ENCODE data around the gene TUBGCP6. TPM values are rescaled to one million over a fixed set of nuclear protein-coding genes. Genes with fewer than 3 reads are reported as not detected.

The TUBGCP6 gene
- total RNA-seq, 1 experiment from 2014 or later, result 38.6 TPM

GRCh38 chr22:50278956-50279619 lies 34.3 kb upstream of the TUBGCP6 start:
- no peak overlapping the region for H3K9ac ChIP-seq (ENCODE audit: low read length)
- intact Hi-C loops (cut with micrococcal nuclease), result no loop called here
- ChIA-PET POLR2A (no interaction called here), RAD21 (ENCODE audit: low non-redundant PET in 1 of 2, low total read pairs in 2 of 2, uncharacterized antibody in 2 of 2, unreplicated experiment in 2 of 2) (no interaction called here), CTCF (no interaction called here)
- peaks cover 20 to 41% of the 10 kb centered on the region in 2 experiments for H3K4me1 ChIP-seq (ENCODE audit: control insufficient read depth in 1 of 2, insufficient read depth in 2 of 2, low read length in 2 of 2)
- ATAC-seq (no peak), DNase-seq (ENCODE audit: low read depth, low spot score) (no peak)
- no TSS peak for BruUV-seq (replicated peaks)
- H3K27ac ChIP-seq (ENCODE audit: low read depth, low read length), result peak overlapping the region; percentile 30; the same call in 1 of the 2 replicates
- H4K20me1 ChIP-seq (ENCODE audit: insufficient read depth), result no peaks in the 10 kb centered on the region
- peaks cover 14% of the 10 kb centered on the region; the same call in 1 of the 2 replicates for H3K79me2 ChIP-seq (ENCODE audit: insufficient read depth, low read length)
- H3K36me3 ChIP-seq (ENCODE audit: control insufficient read depth in 1 of 2, insufficient read depth in 2 of 2, low read length in 2 of 2), result peaks cover 29 to 78% of the 10 kb centered on the region in 2 experiments
- TF ChIP-seq, protein P1, sequence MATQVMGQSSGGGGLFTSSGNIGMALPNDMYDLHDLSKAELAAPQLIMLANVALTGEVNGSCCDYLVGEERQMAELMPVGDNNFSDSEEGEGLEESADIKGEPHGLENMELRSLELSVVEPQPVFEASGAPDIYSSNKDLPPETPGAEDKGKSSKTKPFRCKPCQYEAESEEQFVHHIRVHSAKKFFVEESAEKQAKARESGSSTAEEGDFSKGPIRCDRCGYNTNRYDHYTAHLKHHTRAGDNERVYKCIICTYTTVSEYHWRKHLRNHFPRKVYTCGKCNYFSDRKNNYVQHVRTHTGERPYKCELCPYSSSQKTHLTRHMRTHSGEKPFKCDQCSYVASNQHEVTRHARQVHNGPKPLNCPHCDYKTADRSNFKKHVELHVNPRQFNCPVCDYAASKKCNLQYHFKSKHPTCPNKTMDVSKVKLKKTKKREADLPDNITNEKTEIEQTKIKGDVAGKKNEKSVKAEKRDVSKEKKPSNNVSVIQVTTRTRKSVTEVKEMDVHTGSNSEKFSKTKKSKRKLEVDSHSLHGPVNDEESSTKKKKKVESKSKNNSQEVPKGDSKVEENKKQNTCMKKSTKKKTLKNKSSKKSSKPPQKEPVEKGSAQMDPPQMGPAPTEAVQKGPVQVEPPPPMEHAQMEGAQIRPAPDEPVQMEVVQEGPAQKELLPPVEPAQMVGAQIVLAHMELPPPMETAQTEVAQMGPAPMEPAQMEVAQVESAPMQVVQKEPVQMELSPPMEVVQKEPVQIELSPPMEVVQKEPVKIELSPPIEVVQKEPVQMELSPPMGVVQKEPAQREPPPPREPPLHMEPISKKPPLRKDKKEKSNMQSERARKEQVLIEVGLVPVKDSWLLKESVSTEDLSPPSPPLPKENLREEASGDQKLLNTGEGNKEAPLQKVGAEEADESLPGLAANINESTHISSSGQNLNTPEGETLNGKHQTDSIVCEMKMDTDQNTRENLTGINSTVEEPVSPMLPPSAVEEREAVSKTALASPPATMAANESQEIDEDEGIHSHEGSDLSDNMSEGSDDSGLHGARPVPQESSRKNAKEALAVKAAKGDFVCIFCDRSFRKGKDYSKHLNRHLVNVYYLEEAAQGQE (IDR thresholded peaks at IDR 0.05; ENCODE audit: low read depth), result no peak
- TF ChIP-seq FOSL1 (IDR thresholded peaks at IDR 0.05; ENCODE audit: low read depth), result no peak
- TF ChIP-seq SIN3A (IDR thresholded peaks at IDR 0.05; ENCODE audit: low read depth), result no peak
- TF ChIP-seq ZFX (IDR thresholded peaks at IDR 0.05), result no peak
- TF ChIP-seq SRF (IDR thresholded peaks at IDR 0.05; ENCODE audit: low read depth), result no peak
- TF ChIP-seq ZNF274 (IDR thresholded peaks at IDR 0.05; ENCODE audit: low read depth, low read length), result no peak
- no peak for TF ChIP-seq POLR2AphosphoS5 (IDR thresholded peaks at IDR 0.05; ENCODE audit: low read depth, low read length)
- peaks cover 4 to 11% of the 10 kb centered on the region in 2 experiments; a peak in 2 of 4 replicates for H3K9me3 ChIP-seq (ENCODE audit: control insufficient read depth in 1 of 2, insufficient read depth in 1 of 2, low read depth in 1 of 2, low read length in 2 of 2)
- no peak overlapping the region for H3K4me3 ChIP-seq (replicated peaks in 1 of 2; ENCODE audit: low read depth in 1 of 2, low read length in 2 of 2)
- no peak overlapping the region for H3K4me2 ChIP-seq (ENCODE audit: low read length)
- no peak overlapping the region for H2AFZ ChIP-seq (ENCODE audit: low read depth, low read length, poor library complexity, severe bottlenecking)
- no peaks in the 10 kb centered on the region for H3K27me3 ChIP-seq (ENCODE audit: insufficient read depth, low read length)
- H3K9me2 ChIP-seq (ENCODE audit: insufficient read depth), result no peaks in the 10 kb centered on the region

Measured in HCT116 (cell line).